Natural killer cell (primary cell): ENCODE measurements around the gene TOR1AIP2. TPM values are rescaled to one million over a fixed set of nuclear protein-coding genes. Genes with fewer than 3 reads are reported as not detected.
A peak's percentile ranks its signal among the peaks of the same experiment; 100 is the strongest.

Source experiments
- ATAC-seq, 3 donors: fragments of 150-1000 bp in 2 of 3; fragments of 200-7000 bp in 1 of 3; cut with Tn5 transposase; 1 replicate in 1 of 3; 2 replicates in 2 of 3; pipeline ENCODE4 v1.10.0; 2021; ENCODE audit warnings: mild to moderate bottlenecking in 2 of 3, moderate library complexity in 2 of 3
- DNase-seq, 2 donors: peaks; one replicate each; pipeline versions ENCODE4 v3.0.0 to v3.0.0-alpha.2; 2013 to 2021; ENCODE audit warnings: mixed read lengths in 1 of 2
- H3K27ac ChIP-seq: one replicate; pipeline ENCODE4 v1.5.1; 2013; ENCODE audit warnings: mild to moderate bottlenecking, low read length
- H3K27me3 ChIP-seq: one replicate; pipeline ENCODE4 v1.6.1; 2013; ENCODE audit warnings: low read length; ENCODE audit not compliant: control insufficient read depth, insufficient read depth
- H3K36me3 ChIP-seq: one replicate; pipeline ENCODE4 v1.6.1; 2013; ENCODE audit warnings: low read length; ENCODE audit not compliant: control insufficient read depth, insufficient read depth
- H3K4me1 ChIP-seq: one replicate; pipeline ENCODE4 v1.6.1; 2013; ENCODE audit warnings: low read length; ENCODE audit not compliant: control insufficient read depth, insufficient read depth
- H3K4me3 ChIP-seq: one replicate; pipeline ENCODE4 v1.5.1; 2013; ENCODE audit warnings: low read length
- H3K9me3 ChIP-seq: one replicate; pipeline ENCODE4 v1.6.1; 2013; ENCODE audit warnings: low read length; ENCODE audit not compliant: control insufficient read depth, insufficient read depth
- H3K27ac Mint-ChIP-seq, 2 donors: one replicate each; pipeline ENCODE4 v1.8.0; 2022; ENCODE audit warnings: mild to moderate bottlenecking in 2 of 2, mixed read lengths in 2 of 2, moderate library complexity in 1 of 2
- H3K27me3 Mint-ChIP-seq, 2 donors: one replicate each; pipeline ENCODE4 v1.8.0; 2022; ENCODE audit warnings: low read depth in 2 of 2, mixed read lengths in 2 of 2
- H3K36me3 Mint-ChIP-seq: one replicate; pipeline ENCODE4 v1.8.0; 2022; ENCODE audit warnings: mixed read lengths
- H3K4me1 Mint-ChIP-seq, 2 donors: one replicate each; pipeline ENCODE4 v1.8.0; 2022; ENCODE audit warnings: mixed read lengths in 2 of 2
- H3K4me3 Mint-ChIP-seq: one replicate; pipeline ENCODE4 v1.8.0; 2022; ENCODE audit warnings: mild to moderate bottlenecking, moderate library complexity, mixed read lengths
- H3K9me3 Mint-ChIP-seq, 2 donors: one replicate each; pipeline ENCODE4 v1.8.0; 2022; ENCODE audit warnings: mixed read lengths in 2 of 2
- WGBS: methylation state at CpG from one replicate; pipeline ENCODE4 v1.1.7; 2013; ENCODE audit warnings: missing lambda C conversion rate; ENCODE audit not compliant: insufficient coverage; 5-methylcytosine and 5-hydroxymethylcytosine counted together
- intact Hi-C: fragments of 100-400 bp; cut with micrococcal nuclease; formaldehyde crosslinking; loops from one replicate; pipeline ENCODE4 v1.14.2; 2022
- total RNA-seq, 4 donors: library from RNA; stranded (reverse); fragments of 120-200 nt in 1 of 4; gene quantifications; one replicate each; pipeline versions ENCODE4 v1.2.3 to v1.2.4, GENCODE V29; 2013 to 2022
- TF ChIP-seq, protein P1 (sequence below): fragments of 200-600 bp; IDR thresholded peaks from one replicate; pipeline ENCODE4 v1.8.0; 2022; ENCODE audit warnings: antibody characterized with exemption

TOR1AIP2 gene
- total RNA-seq, 3 donors from 2014 or later (not counting 1 experiment from before 2014, with no cell fraction given): 68.6 to 74.2 (median 71.7) TPM

DNA sequence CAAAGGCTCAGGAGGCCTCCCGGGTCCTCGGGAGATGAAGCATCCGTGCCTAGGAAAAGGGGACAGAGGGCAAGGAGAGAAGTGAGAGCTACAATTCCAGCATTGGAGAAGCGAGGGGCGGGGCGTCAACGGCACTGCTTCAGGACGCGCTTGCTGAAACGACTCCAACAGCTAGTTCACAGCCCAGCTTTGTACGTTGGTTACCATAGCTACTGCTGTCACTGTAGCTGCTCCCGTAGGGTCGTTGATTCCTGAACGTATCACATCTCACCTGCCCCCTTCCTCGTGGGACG lies 63.1 kb downstream of the TOR1AIP2 start:
- peaks cover 4% of the 10 kb centered on the region for H3K27me3 ChIP-seq
- Mint-ChIP-seq H3K36me3 (no peaks in the 10 kb centered on the region), H3K9me3 (no peaks in the 10 kb centered on the region), H3K4me3 (peak overlapping the region; percentile 93), H3K27ac (peak overlapping the region; percentile 56 to 64), H3K27me3 (peaks cover 22 to 33% of the 10 kb centered on the region in 2 donors), H3K4me1 (peaks cover 16 to 21% of the 10 kb centered on the region in 2 donors)
- intact Hi-C loops: loop anchor here (1.0 kb wide), 1 partner anchor 108 kb away; no protein-coding TSS in a partner anchor
- TF ChIP-seq, protein P1, sequence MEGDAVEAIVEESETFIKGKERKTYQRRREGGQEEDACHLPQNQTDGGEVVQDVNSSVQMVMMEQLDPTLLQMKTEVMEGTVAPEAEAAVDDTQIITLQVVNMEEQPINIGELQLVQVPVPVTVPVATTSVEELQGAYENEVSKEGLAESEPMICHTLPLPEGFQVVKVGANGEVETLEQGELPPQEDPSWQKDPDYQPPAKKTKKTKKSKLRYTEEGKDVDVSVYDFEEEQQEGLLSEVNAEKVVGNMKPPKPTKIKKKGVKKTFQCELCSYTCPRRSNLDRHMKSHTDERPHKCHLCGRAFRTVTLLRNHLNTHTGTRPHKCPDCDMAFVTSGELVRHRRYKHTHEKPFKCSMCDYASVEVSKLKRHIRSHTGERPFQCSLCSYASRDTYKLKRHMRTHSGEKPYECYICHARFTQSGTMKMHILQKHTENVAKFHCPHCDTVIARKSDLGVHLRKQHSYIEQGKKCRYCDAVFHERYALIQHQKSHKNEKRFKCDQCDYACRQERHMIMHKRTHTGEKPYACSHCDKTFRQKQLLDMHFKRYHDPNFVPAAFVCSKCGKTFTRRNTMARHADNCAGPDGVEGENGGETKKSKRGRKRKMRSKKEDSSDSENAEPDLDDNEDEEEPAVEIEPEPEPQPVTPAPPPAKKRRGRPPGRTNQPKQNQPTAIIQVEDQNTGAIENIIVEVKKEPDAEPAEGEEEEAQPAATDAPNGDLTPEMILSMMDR: no peak
- peak; percentile 53 to 56 (median 54) for ATAC-seq
- no peaks in the 10 kb centered on the region for H3K36me3 ChIP-seq
- peak overlapping the region; percentile 47 for H3K4me3 ChIP-seq
- 5% methylated on average over 16 of the region's 16 CpGs for WGBS
- no peak for DNase-seq
- H3K4me1 ChIP-seq: peaks cover 23% of the 10 kb centered on the region
- H3K9me3 ChIP-seq: no peaks in the 10 kb centered on the region
- H3K27ac ChIP-seq: no peak overlapping the region

DNA sequence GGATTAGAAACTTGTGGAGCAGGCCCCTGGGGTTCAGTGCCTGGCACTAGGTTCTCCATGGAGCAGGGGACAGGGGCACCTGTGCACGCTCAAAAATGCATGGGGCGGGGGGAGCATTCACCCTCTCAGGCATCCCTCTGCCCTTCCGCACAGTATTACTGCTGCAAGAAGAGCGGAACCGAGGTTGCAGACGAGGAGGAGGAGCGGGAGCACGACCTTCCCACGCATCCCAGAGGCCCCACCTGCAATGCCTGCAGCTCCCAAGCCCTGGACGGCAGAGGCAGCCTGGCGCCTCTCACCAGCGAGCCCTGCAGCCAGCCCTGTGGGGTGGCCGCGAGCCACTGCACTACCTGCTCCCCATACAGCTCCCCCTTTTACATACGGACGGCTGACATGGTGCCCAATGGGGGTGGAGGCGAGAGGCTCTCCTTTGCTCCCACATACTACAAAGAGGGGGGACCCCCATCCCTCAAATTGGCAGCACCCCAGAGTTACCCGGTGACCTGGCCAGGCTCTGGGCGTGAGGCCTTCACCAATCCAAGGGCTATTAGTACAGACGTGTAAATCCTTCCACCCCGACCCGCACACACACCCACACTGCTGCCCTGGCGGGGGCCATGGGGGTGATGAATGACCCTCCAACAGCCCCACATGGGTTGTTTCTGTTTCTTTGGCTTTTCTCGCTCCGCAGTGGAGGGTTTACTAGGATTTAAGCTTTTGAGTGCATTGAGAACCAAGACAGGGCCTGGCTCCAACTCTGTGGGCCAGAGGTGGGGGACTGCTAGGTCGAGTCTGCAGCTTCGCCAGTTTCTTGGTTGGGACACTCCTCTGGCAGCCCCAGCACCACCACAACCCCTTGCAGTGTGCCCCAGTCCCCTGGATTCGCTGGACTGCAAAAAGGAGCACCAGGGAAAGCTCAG lies 63.7 kb downstream of the TOR1AIP2 start:
- H3K27ac ChIP-seq: no peak overlapping the region
- Mint-ChIP-seq H3K27me3 (peaks cover 22 to 33% of the 10 kb centered on the region in 2 donors), H3K9me3 (no peaks in the 10 kb centered on the region), H3K36me3 (no peaks in the 10 kb centered on the region), H3K4me1 (peaks cover 16 to 21% of the 10 kb centered on the region in 2 donors), H3K4me3 (peak overlapping the region; percentile 93), H3K27ac (peak overlapping the region in 1 of 2 donors; percentile 56)
- 90% methylated on average over 28 of the region's 28 CpGs for WGBS
- H3K9me3 ChIP-seq: no peaks in the 10 kb centered on the region
- intact Hi-C loops: loop anchor here (1.0 kb wide), 1 partner anchor 108 kb away; no protein-coding TSS in a partner anchor
- TF ChIP-seq, protein P1: no peak
- H3K4me1 ChIP-seq: peaks cover 23% of the 10 kb centered on the region
- H3K4me3 ChIP-seq: peak overlapping the region; percentile 47
- peaks cover 4% of the 10 kb centered on the region for H3K27me3 ChIP-seq
- DNase-seq: no peak
- no peaks in the 10 kb centered on the region for H3K36me3 ChIP-seq
- ATAC-seq: no peak

DNA sequence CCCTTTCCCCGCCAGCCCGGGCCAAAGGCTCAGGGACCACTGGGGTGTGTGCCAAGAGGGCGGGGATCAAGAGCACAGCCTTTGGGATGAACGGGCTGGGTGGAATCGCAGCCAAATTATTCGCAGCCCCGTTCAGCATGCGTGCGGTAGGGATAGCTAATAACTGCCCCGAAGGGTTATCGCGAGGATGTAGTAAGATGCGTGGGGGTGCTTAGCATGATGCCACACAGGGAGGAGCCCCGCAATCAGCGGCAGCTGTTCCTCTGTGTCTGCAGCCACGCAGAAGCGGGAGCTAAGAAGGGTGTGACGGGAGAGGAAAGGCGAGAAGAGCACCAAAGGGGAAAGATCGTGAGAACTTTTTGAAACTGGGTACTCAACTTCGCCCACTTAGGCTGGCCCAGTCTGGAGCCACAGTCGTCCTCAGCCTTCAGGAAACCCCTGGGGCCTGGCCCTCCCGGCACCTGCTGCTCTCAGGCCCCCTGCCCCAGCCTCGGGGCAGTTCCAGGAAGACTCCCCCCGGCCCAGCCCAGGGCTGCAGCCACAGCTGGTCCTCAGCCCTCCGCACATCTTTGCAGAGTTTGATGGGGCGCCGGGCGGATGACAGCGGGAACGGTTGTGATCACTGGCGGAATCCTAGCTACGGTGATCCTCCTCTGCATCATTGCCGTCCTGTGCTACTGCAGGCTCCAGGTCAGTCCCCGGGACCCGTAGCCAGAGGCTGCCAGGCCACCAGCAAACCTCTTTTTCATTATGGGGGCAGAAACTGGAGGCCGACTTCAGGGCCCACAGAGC lies 64.9 kb downstream of the TOR1AIP2 start:
- H3K27ac ChIP-seq: no peak overlapping the region
- H3K4me3 ChIP-seq: no peak overlapping the region
- no peak for DNase-seq
- Mint-ChIP-seq H3K36me3 (no peaks in the 10 kb centered on the region), H3K4me1 (peaks cover 16 to 21% of the 10 kb centered on the region in 2 donors), H3K4me3 (no peak overlapping the region), H3K27ac (no peak overlapping the region), H3K9me3 (no peaks in the 10 kb centered on the region), H3K27me3 (peaks cover 22 to 32% of the 10 kb centered on the region in 2 donors)
- intact Hi-C loops: no loop called here
- H3K36me3 ChIP-seq: no peaks in the 10 kb centered on the region
- TF ChIP-seq, protein P1: no peak
- peaks cover 4% of the 10 kb centered on the region for H3K27me3 ChIP-seq
- H3K9me3 ChIP-seq: no peaks in the 10 kb centered on the region
- ATAC-seq: no peak
- peaks cover 23% of the 10 kb centered on the region for H3K4me1 ChIP-seq
- 90% methylated on average over 37 of the region's 37 CpGs for WGBS
